ENCODE results near the gene DBNDD2. TPM values are rescaled to one million over a fixed set of nuclear protein-coding genes. Genes with fewer than 3 reads are reported as not detected.

The DBNDD2 gene
- total and polyA plus RNA-seq, 2 experiments from 2014 or later: 25.8 to 62.5 TPM

GRCh38 chr20:45407067-45407745 is 883 bp upstream of the DBNDD2 start (continued):
- TF ChIP-seq REST (IDR thresholded peaks at IDR 0.05; ENCODE audit: unreplicated experiment): no peak
- no peak for TF ChIP-seq ZNF331 (CRISPR knock-in tag; IDR thresholded peaks at IDR 0.05; ENCODE audit: low read depth)
- no peak for TF ChIP-seq NANOG (IDR thresholded peaks at IDR 0.05; ENCODE audit: borderline replicate concordance)
- no peak for TF ChIP-seq CTCF (conservative IDR thresholded peaks at IDR 0.05; ENCODE audit: low read depth in 2 of 2)
- TF ChIP-seq EZH2phosphoT487 (IDR thresholded peaks at IDR 0.05; ENCODE audit: unreplicated experiment): no peak
- TF ChIP-seq CREB1 (CRISPR knock-in tag; IDR thresholded peaks at IDR 0.05; ENCODE audit: low read depth): no peak
- TF ChIP-seq ZNF114 (CRISPR knock-in tag; IDR thresholded peaks at IDR 0.05): no peak
- TF ChIP-seq JUNB (IDR thresholded peaks at IDR 0.05; ENCODE audit: unreplicated experiment): no peak
- no peak for TF ChIP-seq ETS1 (IDR thresholded peaks at IDR 0.05)

GRCh38 chr20:45408646-45409213 is 641 bp downstream of the DBNDD2 start:
- Histone ChIP-seq H3K4me2 (no peak overlapping the region), H3F3A (replicated peaks; ENCODE audit: low read depth) (peaks cover 11% of the 10 kb centered on the region; the same call in 1 of the 2 replicates), H3K36me3 (ENCODE audit: insufficient read depth) (peaks cover 8% of the 10 kb centered on the region), H3K4me3 (no peak overlapping the region), H3K79me2 (replicated peaks; ENCODE audit: insufficient read depth) (peaks cover 9% of the 10 kb centered on the region), H4K20me1 (replicated peaks; ENCODE audit: insufficient read depth) (no peaks in the 10 kb centered on the region; the same call in 1 of the 2 replicates), H3K27ac (ENCODE audit: low read depth) (no peak overlapping the region), H2AFZ (no peak overlapping the region), H3K27me3 (ENCODE audit: insufficient read depth) (peaks cover 30% of the 10 kb centered on the region), H3K4me1 (ENCODE audit: insufficient read depth) (peaks cover 11% of the 10 kb centered on the region; the same call in 1 of the 2 replicates), H3K9me2 (ENCODE audit: insufficient read depth) (no peaks in the 10 kb centered on the region)
- no peak for ATAC-seq
- H3K4me1 Mint-ChIP-seq: peaks cover 10% of the 10 kb centered on the region
- no peak overlapping the region for H3K27ac Mint-ChIP-seq
- peak overlapping the region; percentile 47; the same call in 1 of the 3 replicates for H3K4me3 Mint-ChIP-seq
- peaks cover 21% of the 10 kb centered on the region for H3K36me3 Mint-ChIP-seq (ENCODE audit: low read depth)
- DNase-seq (ENCODE audit: low spot score): no peak
- H3K9me3 Mint-ChIP-seq: no peaks in the 10 kb centered on the region
- peaks cover 26% of the 10 kb centered on the region for H3K27me3 Mint-ChIP-seq (ENCODE audit: insufficient read depth, low read depth, poor library complexity)
- TF ChIP-seq ZNF114 (CRISPR knock-in tag; IDR thresholded peaks at IDR 0.05): no peak
- no peak for TF ChIP-seq EZH2phosphoT487 (IDR thresholded peaks at IDR 0.05; ENCODE audit: unreplicated experiment)
- TF ChIP-seq EZH2 (IDR thresholded peaks at IDR 0.05; ENCODE audit: low read depth, unreplicated experiment): no peak
- TF ChIP-seq ETS1 (IDR thresholded peaks at IDR 0.05): no peak
- TF ChIP-seq NANOG (IDR thresholded peaks at IDR 0.05; ENCODE audit: borderline replicate concordance): no peak
- TF ChIP-seq CREB1 (CRISPR knock-in tag; IDR thresholded peaks at IDR 0.05; ENCODE audit: low read depth): no peak
- TF ChIP-seq ZNF331 (CRISPR knock-in tag; IDR thresholded peaks at IDR 0.05; ENCODE audit: low read depth): no peak
- TF ChIP-seq STAT1 (IDR thresholded peaks at IDR 0.05; ENCODE audit: unreplicated experiment): no peak
- no peak for TF ChIP-seq CTCF (conservative IDR thresholded peaks at IDR 0.05; ENCODE audit: low read depth in 2 of 2)
- no peak for TF ChIP-seq REST (IDR thresholded peaks at IDR 0.05; ENCODE audit: unreplicated experiment)

Data from GM23338 (cell line).